BJ (cell line): ENCODE measurements around the gene LAMA4. TPM values are rescaled to one million over a fixed set of nuclear protein-coding genes. Genes with fewer than 3 reads are reported as not detected.

Source experiments
- CTCF ChIA-PET: fragments of 350-600 bp; formaldehyde crosslinking; extraction: SDS; loops from one replicate; lab custom pipeline; 2021; ENCODE audit warnings: antibody characterized with exemption, inconsistent platforms; lab: Yijun Ruan, JAX
- POLR2A ChIA-PET: fragments of 300-600 bp; sonication (Branson Sonifier 250); formaldehyde crosslinking; extraction: SDS; loops from one replicate; lab custom pipeline; 2021; ENCODE audit warnings: antibody characterized with exemption; lab: Charles Lee
- DNase-seq: peaks from one replicate; pipeline ENCODE4 v3.0.0-alpha.2; 2011; ENCODE audit warnings: low read depth
- H3K27me3 ChIP-seq: 2 replicates; pipeline ENCODE4 v1.6.0; 2011; ENCODE audit warnings: low read length; ENCODE audit not compliant: control insufficient read depth, insufficient read depth
- H3K36me3 ChIP-seq: 2 replicates; pipeline ENCODE4 v1.5.1; 2011; ENCODE audit warnings: low read length; ENCODE audit not compliant: control insufficient read depth, insufficient read depth
- H3K4me3 ChIP-seq: 2 replicates; pipeline ENCODE4 v1.5.1; 2011; ENCODE audit warnings: low read depth, mild to moderate bottlenecking, control low read depth, low read length
- polyA plus RNA-seq: library from polyadenylated mRNA; depleted of rRNA; stranded (reverse); fragments of >200 nt; gene quantifications from 2 replicates; pipeline ENCODE4 v1.2.3, GENCODE V29; 2011
- TF ChIP-seq, protein P1 (sequence below): IDR thresholded peaks from 2 replicates; pipeline ENCODE4 v1.5.1; 2011; ENCODE audit warnings: low read depth, mild to moderate bottlenecking, control low read depth, inconsistent platforms, low read length, moderate library complexity; ENCODE audit not compliant: insufficient read depth

LAMA4 gene
- polyA plus RNA-seq, 1 experiment: 301 TPM

GRCh38 chr6:112275365-112275764, 21.0 kb upstream of the LAMA4 start:
- ChIA-PET CTCF (no interaction called here), POLR2A (no interaction called here)
- TF ChIP-seq, protein P1, sequence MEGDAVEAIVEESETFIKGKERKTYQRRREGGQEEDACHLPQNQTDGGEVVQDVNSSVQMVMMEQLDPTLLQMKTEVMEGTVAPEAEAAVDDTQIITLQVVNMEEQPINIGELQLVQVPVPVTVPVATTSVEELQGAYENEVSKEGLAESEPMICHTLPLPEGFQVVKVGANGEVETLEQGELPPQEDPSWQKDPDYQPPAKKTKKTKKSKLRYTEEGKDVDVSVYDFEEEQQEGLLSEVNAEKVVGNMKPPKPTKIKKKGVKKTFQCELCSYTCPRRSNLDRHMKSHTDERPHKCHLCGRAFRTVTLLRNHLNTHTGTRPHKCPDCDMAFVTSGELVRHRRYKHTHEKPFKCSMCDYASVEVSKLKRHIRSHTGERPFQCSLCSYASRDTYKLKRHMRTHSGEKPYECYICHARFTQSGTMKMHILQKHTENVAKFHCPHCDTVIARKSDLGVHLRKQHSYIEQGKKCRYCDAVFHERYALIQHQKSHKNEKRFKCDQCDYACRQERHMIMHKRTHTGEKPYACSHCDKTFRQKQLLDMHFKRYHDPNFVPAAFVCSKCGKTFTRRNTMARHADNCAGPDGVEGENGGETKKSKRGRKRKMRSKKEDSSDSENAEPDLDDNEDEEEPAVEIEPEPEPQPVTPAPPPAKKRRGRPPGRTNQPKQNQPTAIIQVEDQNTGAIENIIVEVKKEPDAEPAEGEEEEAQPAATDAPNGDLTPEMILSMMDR: no peak

GRCh38 chr6:112274774-112275173, 20.4 kb upstream of the LAMA4 start:
- TF ChIP-seq, protein P1: no peak
- ChIA-PET POLR2A (no interaction called here), CTCF (interaction anchor here (0.7 kb wide), 1 partner anchor 30 kb away, joined by 4 read pairs; no protein-coding TSS in a partner anchor)
- Histone ChIP-seq H3K36me3 (no peaks in the 10 kb centered on the region), H3K4me3 (no peak overlapping the region), H3K27me3 (no peaks in the 10 kb centered on the region)
- no peak for DNase-seq

More at GRCh38 chr6:112275365-112275764, 21.0 kb upstream of the LAMA4 start:
- Histone ChIP-seq H3K4me3 (no peak overlapping the region), H3K36me3 (no peaks in the 10 kb centered on the region), H3K27me3 (no peaks in the 10 kb centered on the region)
- no peak for DNase-seq

GRCh38 chr6:112272799-112273198, 18.4 kb upstream of the LAMA4 start:
- POLR2A ChIA-PET: no interaction called here
- Histone ChIP-seq H3K27me3 (no peaks in the 10 kb centered on the region), H3K36me3 (no peaks in the 10 kb centered on the region), H3K4me3 (no peak overlapping the region)
- TF ChIP-seq, protein P1: no peak
- CTCF ChIA-PET: no interaction called here
- DNase-seq: no peak

DNA sequence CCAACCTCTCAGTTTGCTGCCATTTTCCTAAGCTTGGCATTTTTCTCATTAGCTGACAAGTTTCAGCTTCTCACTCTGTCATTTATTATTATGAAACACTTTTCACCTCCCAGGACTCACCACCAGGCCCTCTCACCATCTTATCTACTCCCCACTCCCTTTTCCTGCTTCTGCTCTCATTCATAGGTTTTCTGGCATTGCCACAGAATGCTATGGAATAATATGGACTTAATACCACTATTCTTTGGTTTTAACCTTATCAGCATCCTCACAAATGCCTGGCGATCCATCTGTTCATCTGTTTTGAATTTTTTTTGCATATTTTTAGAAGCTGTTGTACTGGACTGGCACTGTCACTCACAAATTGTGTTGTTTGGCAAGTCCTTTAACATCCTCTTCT, 16.4 kb upstream of the LAMA4 start:
- Histone ChIP-seq H3K27me3 (no peaks in the 10 kb centered on the region), H3K36me3 (no peaks in the 10 kb centered on the region), H3K4me3 (no peak overlapping the region)
- POLR2A ChIA-PET: no interaction called here
- TF ChIP-seq, protein P1: no peak
- DNase-seq: no peak
- CTCF ChIA-PET: interaction anchor here (1.1 kb wide), 1 partner anchor 11 kb away, joined by 5 read pairs; no protein-coding TSS in a partner anchor

DNA sequence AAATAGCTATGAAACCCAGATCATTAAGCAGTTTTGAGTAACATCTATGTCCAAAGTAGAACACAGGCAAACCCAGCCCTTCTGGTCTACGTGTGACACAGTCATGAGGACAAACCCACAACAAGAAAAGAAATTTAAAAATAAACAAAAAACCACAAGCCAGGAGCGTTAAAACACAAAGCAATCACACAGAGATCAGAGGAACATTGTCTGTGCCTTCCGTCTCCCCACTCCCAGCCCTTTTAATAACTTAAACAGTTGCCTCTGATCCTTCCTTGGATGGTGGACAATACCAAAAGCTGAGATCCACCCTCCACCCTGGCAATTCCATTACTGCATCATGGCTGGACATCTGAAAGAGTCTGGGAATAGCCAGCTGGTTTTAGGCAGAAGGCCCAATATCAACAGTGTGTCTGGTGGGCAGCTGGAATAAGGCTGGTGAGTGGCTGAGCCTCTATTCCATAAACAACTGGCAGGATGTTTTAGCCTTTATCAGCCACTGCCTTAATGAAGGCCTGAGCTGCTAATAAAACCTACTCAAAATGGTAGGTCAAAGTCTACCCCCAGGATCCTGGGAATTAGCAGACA, 15.7 kb upstream of the LAMA4 start:
- Histone ChIP-seq H3K4me3 (no peak overlapping the region), H3K27me3 (no peaks in the 10 kb centered on the region), H3K36me3 (no peaks in the 10 kb centered on the region)
- TF ChIP-seq, protein P1: no peak
- DNase-seq: no peak
- CTCF ChIA-PET: interaction anchor here (0.7 to 3.2 kb wide), 5 partner anchors 11 to 106 kb away, joined by 3 to 11 read pairs (median 4); partner anchors contain the start of gene LAMA4
- POLR2A ChIA-PET: no interaction called here
